Measurements from ENCODE around the gene USP6.

DNA sequence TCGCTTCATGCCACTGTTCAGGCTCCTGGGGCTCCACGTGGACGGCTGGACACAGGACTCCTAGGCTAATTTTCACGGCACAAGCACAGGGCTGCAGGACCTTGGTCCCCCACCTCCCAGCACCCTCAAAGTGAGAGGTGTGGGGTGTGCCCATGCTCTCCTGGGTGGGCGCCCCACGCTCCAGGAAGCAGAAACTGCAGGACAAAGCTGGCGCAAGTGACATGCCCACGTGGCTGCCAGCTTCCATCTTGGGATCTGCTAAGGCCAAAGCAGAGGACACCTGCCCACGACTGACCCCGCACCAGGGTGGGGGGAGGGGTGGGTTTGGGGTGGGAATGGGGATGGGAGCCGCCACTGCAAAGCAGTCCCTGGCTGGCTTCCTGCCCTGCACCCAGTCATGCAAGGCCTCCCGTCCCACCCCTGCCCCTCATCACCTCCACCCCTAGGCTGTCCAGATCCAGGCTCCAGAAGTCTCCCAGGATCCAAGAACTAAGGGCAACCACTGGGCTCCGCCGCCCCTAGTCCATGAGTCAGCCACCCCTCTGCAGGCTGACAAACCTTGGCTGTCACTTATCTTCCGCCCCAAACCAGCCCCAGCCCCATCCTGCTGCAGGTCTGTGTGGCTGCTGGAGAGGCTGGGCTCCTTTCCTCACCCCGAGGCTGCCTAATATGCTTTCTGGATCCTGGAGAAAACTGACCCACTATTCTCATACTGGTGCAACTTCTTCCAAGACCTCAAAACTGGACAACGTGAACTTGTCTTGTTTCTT lies 11.1 kb downstream of the USP6 start:
- TF ChIP-seq, protein P1, sequence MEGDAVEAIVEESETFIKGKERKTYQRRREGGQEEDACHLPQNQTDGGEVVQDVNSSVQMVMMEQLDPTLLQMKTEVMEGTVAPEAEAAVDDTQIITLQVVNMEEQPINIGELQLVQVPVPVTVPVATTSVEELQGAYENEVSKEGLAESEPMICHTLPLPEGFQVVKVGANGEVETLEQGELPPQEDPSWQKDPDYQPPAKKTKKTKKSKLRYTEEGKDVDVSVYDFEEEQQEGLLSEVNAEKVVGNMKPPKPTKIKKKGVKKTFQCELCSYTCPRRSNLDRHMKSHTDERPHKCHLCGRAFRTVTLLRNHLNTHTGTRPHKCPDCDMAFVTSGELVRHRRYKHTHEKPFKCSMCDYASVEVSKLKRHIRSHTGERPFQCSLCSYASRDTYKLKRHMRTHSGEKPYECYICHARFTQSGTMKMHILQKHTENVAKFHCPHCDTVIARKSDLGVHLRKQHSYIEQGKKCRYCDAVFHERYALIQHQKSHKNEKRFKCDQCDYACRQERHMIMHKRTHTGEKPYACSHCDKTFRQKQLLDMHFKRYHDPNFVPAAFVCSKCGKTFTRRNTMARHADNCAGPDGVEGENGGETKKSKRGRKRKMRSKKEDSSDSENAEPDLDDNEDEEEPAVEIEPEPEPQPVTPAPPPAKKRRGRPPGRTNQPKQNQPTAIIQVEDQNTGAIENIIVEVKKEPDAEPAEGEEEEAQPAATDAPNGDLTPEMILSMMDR (IDR thresholded peaks at IDR 0.05): no peak
- TF ChIP-seq POLR2AphosphoS5 (IDR thresholded peaks at IDR 0.05; ENCODE audit: low read depth, low read length): no peak
- TF ChIP-seq, protein P2, sequence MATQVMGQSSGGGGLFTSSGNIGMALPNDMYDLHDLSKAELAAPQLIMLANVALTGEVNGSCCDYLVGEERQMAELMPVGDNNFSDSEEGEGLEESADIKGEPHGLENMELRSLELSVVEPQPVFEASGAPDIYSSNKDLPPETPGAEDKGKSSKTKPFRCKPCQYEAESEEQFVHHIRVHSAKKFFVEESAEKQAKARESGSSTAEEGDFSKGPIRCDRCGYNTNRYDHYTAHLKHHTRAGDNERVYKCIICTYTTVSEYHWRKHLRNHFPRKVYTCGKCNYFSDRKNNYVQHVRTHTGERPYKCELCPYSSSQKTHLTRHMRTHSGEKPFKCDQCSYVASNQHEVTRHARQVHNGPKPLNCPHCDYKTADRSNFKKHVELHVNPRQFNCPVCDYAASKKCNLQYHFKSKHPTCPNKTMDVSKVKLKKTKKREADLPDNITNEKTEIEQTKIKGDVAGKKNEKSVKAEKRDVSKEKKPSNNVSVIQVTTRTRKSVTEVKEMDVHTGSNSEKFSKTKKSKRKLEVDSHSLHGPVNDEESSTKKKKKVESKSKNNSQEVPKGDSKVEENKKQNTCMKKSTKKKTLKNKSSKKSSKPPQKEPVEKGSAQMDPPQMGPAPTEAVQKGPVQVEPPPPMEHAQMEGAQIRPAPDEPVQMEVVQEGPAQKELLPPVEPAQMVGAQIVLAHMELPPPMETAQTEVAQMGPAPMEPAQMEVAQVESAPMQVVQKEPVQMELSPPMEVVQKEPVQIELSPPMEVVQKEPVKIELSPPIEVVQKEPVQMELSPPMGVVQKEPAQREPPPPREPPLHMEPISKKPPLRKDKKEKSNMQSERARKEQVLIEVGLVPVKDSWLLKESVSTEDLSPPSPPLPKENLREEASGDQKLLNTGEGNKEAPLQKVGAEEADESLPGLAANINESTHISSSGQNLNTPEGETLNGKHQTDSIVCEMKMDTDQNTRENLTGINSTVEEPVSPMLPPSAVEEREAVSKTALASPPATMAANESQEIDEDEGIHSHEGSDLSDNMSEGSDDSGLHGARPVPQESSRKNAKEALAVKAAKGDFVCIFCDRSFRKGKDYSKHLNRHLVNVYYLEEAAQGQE (IDR thresholded peaks at IDR 0.05; ENCODE audit: insufficient read depth in 1 of 2, low read depth in 2 of 2, low read length in 1 of 2): no peak
